Body of pancreas (tissue), 4 donors: ENCODE measurements around the gene CUEDC1. TPM values are rescaled to one million over a fixed set of nuclear protein-coding genes. Genes with fewer than 3 reads are reported as not detected.

ENCODE experiments used
- ATAC-seq: fragments of 150-250 bp; one replicate; pipeline ENCODE4 v1.9.1; 2016
- DNase-seq, 4 donors: peaks; one replicate each; pipeline ENCODE4 v3.0.0-alpha.2; 2019
- H3K27ac ChIP-seq, 4 donors: fragments of 200-600 bp; sonication (generic); 1 replicate in 3 of 4; 2 replicates in 1 of 4; pipeline versions ENCODE4 v1.5.1 to v1.6.1; 2016 to 2019; ENCODE audit warnings: mild to moderate bottlenecking in 1 of 4, mixed read lengths in 1 of 4, moderate library complexity in 1 of 4
- H3K27me3 ChIP-seq, 2 donors: fragments of 200-600 bp; sonication (generic); one replicate each; pipeline ENCODE4 v1.6.0; 2016; ENCODE audit warnings: mild to moderate bottlenecking in 1 of 2
- H3K36me3 ChIP-seq, 2 donors: fragments of 200-600 bp; sonication (generic); replicated peaks in 1 of 2; 2 replicates each; pipeline ENCODE4 v1.5.1; 2016; ENCODE audit warnings: low read depth in 2 of 2; ENCODE audit not compliant: insufficient read depth in 1 of 2
- H3K4me1 ChIP-seq: fragments of 200-600 bp; sonication (generic); one replicate; pipeline ENCODE4 v1.6.0; 2016
- H3K4me3 ChIP-seq, 2 donors: fragments of 200-600 bp; sonication (generic); 1 replicate in 1 of 2; 2 replicates in 1 of 2; pipeline ENCODE4 v1.5.1; 2016 to 2019
- H3K9me3 ChIP-seq, 3 donors: fragments of 200-600 bp; sonication (generic); 1 replicate in 2 of 3; 2 replicates in 1 of 3; pipeline ENCODE4 v1.5.1; 2016
- CTCF ChIP-seq, 7 experiments: fragments of 450-650 bp in 4 of 7; fragments of 200-600 bp in 3 of 7; sonication (generic) in 3 of 7; IDR thresholded peaks; one replicate each; pipeline ENCODE4 v1.5.1; 2016 to 2019; ENCODE audit warnings: antibody characterized with exemption in 7 of 7
- POLR2A ChIP-seq, 3 donors: fragments of 450-650 bp; IDR thresholded peaks; one replicate each; pipeline ENCODE4 v1.6.1; 2016; ENCODE audit warnings: antibody characterized with exemption in 3 of 3, mild to moderate bottlenecking in 2 of 3
- WGBS, 2 donors: methylation state at CpG; one replicate each; pipeline ENCODE4 v1.1.5; 2017; 5-methylcytosine and 5-hydroxymethylcytosine counted together
- intact Hi-C: fragments of 100-400 bp; cut with DNase I; formaldehyde crosslinking; loops from one replicate; pipeline ENCODE4 v1.15.1; 2023
- total RNA-seq, 2 donors: library from RNA; depleted of rRNA; stranded (reverse); fragments of >200 nt; gene quantifications; one replicate each; pipeline ENCODE4 v1.1.0, GENCODE V29; 2016

CUEDC1 gene
- total RNA-seq, 2 donors from 2014 or later: 35.8 to 48.1 TPM

- Histone ChIP-seq H3K4me3 (no peak overlapping the region), H3K36me3 (no peaks in the 10 kb centered on the region), H3K9me3 (no peaks in the 10 kb centered on the region), H3K4me1 (peaks cover 17% of the 10 kb centered on the region), H3K27me3 (no peaks in the 10 kb centered on the region), H3K27ac (no peak overlapping the region)
- intact Hi-C loops: loop anchor here (10.0 kb wide), 2 partner anchors 586 to 706 kb away; no protein-coding TSS in a partner anchor
- DNase-seq (no peak), ATAC-seq (no peak)
- WGBS, 2 donors: 79 to 84% methylated on average over 7 of the region's 7 CpGs
- TF ChIP-seq POLR2A (IDR thresholded peaks at IDR 0.05): no peak
- no peak for TF ChIP-seq CTCF (IDR thresholded peaks at IDR 0.05)
Measured at GRCh38 chr17:57830880-57831279, 124.3 kb downstream of the CUEDC1 start.

GRCh38 chr17:57823469-57824401, 131.5 kb downstream of the CUEDC1 start:
- Histone ChIP-seq H3K4me1 (no peaks in the 10 kb centered on the region), H3K4me3 (no peak overlapping the region), H3K27ac (no peak overlapping the region), H3K9me3 (no peaks in the 10 kb centered on the region), H3K27me3 (no peaks in the 10 kb centered on the region), H3K36me3 (no peaks in the 10 kb centered on the region)
- 70 to 73% methylated on average over 15 of the region's 15 CpGs for WGBS, 2 donors
- intact Hi-C loops: no loop called here
- DNase-seq (no peak), ATAC-seq (no peak)
- TF ChIP-seq POLR2A (IDR thresholded peaks at IDR 0.05): no peak
- TF ChIP-seq CTCF (IDR thresholded peaks at IDR 0.05): no peak

- H3K36me3 ChIP-seq: no peaks in the 10 kb centered on the region
- H3K27me3 ChIP-seq: no peaks in the 10 kb centered on the region
- no peaks in the 10 kb centered on the region for H3K4me1 ChIP-seq
- H3K9me3 ChIP-seq: no peaks in the 10 kb centered on the region
- H3K4me3 ChIP-seq: no peak overlapping the region
- no peak overlapping the region for H3K27ac ChIP-seq
- TF ChIP-seq CTCF (IDR thresholded peaks at IDR 0.05): no peak
- TF ChIP-seq POLR2A (IDR thresholded peaks at IDR 0.05): no peak
- intact Hi-C loops: no loop called here
- 83 to 92% methylated on average over 5 of the region's 5 CpGs for WGBS, 2 donors
- no peak for ATAC-seq
- no peak for DNase-seq
Measured at GRCh38 chr17:57819867-57820266, 135.3 kb downstream of the CUEDC1 start.

GRCh38 chr17:57819285-57819684, 135.9 kb downstream of the CUEDC1 start:
- no peak overlapping the region for H3K27ac ChIP-seq
- ATAC-seq: no peak
- H3K36me3 ChIP-seq: no peaks in the 10 kb centered on the region
- no peak overlapping the region for H3K4me3 ChIP-seq
- H3K27me3 ChIP-seq: no peaks in the 10 kb centered on the region
- H3K4me1 ChIP-seq: no peaks in the 10 kb centered on the region
- 77 to 85% methylated on average over 2 of the region's 2 CpGs for WGBS, 2 donors
- intact Hi-C loops: no loop called here
- DNase-seq: no peak
- TF ChIP-seq CTCF (IDR thresholded peaks at IDR 0.05) (no peak), POLR2A (IDR thresholded peaks at IDR 0.05) (no peak)
- no peaks in the 10 kb centered on the region for H3K9me3 ChIP-seq
